Activated naive CD4-positive, alpha-beta T cell (primary cell): ENCODE results near the gene DTD1.

Experiments used
- DNase-seq, 4 experiments: peaks; one replicate each; lab custom pipeline; 2025; lab: John Stamatoyannopoulos, UW

The DTD1 gene

DNA sequence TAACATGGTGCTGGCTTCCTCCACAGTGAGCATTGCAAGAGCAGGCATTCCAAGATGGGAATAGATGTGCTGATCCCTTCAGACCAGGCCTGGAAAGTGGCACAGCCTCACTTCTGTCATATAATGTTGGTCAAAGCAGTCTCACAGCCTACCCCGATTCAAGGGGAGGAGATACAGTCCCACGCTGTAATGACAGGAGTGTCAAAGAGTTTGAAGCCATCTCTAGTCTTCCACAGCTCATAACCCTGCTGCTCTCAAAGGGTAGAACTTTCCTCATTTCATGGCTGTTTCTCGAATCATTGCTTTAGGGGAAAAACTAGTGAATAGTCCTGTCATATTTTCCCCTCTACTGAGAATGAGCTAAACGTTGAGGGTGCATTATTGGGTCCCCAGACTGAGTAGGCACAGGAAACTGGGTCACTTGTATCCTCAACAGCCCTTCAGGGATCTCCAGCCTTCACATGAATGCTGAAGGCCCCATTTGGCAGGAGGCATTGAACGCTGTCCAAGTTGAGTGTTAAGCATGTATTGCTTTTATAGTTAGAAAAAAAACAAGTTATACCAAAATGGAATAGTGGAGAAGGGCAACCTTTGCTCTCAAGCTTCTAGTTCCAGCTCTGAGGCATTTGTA lies 27.3 kb downstream of the DTD1 start:
- no peak for DNase-seq

DNA sequence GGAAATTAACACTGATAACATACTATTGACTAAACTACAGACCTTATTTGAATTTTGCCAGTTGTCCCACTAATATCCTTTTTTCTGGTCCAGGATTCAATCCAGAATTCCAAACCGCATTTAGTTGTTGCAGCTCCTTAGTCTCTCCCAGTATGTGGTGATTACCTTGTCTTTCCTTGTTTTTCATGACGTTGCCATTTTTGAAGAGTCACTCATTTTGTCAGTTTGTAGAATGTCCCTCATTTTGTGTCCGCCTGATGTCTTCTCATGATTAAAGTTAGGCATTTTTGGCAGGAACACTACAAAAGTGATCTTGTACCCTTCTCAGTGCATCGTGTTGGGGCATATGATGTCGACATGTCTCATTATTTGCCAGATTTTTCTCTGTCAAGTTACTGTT lies 33.1 kb downstream of the DTD1 start:
- DNase-seq: no peak

DNA sequence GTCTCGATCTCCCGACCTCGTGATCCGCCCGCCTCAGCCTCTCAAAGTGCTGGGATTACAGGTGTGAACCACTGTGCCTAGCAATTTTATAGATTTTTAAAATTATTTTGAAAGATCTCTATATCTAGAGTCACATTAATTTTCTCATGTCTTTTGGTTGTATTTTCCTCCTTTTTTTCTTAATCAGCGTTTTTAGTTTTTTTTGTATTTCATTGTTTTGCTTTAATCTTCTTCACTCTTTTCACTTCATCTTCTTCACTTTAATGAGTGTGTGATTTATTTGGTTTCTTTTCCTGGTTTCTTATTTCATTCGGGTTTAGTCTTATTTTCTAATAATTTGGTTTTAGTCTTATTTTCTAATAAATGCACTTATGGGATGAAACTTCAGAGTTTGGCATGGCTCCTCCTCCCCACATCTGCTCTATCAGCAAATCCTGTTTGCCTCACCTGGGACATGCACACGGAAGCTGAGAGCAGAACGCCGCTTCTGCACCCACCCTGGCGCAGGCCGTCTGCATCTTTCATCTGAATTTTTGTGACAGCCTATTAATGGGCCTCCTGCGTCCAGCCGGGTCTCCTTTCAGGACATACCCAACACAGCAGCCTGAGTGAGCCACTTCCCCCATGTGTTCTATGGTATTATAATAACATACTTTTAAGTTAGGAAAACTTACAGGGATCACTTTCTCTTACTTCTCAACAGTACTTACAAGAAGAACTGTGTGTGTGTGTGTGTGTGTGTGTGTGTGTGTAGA lies 35.5 kb downstream of the DTD1 start:
- no peak for DNase-seq

DNA sequence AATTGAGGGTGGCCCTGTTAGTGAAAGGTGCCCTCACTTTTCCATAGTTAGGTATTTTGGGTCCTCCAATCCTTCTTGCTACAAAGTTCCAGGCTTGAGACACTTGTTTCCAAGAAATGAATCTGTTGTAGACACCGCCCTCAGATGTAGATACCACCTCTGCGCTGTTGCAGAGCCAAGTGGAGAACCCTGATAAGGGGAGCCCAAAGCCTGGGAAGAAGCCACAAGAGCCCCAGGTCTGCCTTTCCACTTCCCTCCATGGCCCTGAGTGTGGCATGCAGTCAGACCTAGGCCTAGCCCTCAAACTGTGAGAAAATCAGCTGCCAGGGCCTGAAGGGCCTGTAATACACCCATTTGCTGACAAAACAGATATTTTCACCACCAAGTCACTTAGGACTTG lies 37.1 kb downstream of the DTD1 start:
- DNase-seq: no peak

DNA sequence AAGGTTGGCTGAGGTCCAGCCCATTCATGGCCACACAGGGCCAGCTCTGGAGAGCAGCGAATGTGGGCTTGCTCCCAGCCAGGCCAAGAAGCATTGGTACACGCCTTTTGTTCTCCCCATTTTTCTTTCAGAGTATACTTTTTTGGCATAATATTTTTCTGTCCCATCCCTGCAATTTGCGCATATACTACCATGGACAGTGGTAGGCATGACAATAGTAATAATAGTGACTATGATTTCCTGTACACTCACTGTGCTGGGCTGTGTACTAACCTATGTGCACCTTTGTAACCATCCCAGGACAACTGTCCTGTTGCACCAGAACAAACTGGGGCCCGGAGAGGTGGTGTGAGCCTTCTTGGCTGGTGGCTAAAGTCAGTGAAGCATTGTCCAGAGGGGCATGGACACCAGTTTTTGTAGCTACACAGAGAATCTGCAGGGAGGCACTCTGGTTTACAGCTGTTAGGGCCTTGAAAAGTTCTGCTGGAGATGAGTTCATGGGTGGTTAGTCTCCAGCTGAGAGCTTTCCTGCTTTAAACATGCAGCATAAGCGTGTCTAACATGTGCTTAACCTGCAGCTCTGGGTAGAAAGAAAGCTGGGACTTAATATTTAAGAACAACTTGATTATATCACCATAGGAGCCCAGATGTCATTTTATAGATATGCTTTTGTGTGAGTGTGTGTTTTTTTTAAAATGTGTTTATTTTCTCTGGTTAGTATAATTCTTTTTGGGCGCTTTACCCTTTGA lies 38.2 kb downstream of the DTD1 start:
- DNase-seq: no peak

DNA sequence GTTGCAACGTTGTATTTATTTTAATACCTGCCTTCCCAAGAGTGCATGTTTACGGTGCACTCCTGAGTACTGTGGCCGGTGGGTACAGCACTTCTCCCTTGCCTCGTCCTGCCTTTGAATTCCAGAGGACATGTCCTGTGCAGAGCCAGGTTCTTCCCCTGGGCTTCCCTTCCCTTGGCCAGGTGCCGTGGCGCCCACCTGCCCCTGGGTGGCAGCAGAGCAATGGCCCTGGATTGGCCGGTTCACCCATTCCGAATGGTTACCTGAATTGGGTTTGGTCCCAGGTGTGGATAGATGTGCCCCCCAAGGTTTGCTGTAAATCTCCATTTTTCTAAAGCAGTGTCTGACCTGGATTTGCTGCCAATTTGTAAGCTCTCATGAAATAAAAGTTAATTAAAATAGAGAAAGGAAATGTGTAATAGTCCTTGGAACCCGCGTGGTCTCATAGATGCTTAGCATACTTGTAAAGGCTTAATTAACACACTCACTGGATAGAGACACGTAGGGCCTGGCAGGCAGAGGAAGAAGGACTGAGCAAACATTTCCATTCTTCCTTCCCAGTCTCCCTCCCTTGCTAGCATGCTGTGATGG lies 40.6 kb downstream of the DTD1 start:
- DNase-seq: no peak

DNA sequence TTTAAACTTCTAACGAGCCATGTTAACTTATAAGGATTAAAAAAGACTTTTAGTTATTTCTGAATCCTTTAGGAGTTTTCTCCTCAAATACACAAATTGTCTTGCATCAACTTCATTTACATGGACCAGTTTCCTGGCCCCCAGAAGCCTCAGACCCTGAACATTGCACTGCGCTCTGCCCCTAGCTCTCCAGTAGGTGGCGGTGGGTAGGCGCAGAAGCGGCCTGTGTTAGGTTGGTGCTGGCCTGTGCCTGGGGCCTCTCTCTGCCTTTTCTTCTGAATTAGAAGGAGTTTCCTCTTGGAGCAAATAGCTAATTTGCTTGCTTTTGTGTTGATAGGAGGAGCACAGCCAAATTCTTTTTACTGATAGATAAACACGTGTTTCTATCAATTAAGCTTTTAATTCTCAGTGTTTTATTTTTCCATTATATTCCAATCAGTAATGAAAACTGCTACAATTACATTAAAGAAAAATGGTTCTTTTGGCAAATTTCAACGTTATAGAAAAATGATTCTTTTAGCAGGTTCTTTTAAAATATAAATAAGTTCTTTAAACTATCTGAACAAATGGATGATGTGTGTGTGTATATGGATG lies 44.4 kb downstream of the DTD1 start:
- peak in 3 of 4 experiments; percentile 4 to 23 (median 6) for DNase-seq

DNA sequence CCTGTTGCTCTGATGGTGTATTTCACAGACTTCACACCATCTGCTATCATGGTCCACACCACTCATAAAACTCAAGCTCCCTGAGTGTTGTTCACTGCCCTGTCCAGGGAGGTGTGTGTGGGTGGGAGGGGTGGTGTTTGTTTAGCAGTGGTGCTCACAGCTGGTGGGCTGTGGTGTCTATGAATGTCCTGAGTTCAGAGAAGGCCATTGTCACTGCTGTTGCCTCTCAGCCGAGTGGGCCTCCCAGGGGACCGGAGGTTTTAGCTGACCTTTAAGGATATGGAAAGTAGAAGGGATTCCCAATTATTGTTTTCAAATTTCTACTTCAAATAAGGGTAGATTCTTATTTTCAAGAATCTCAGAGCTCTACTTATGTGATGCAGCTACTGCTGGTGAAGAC lies 45.6 kb downstream of the DTD1 start:
- no peak for DNase-seq

DNA sequence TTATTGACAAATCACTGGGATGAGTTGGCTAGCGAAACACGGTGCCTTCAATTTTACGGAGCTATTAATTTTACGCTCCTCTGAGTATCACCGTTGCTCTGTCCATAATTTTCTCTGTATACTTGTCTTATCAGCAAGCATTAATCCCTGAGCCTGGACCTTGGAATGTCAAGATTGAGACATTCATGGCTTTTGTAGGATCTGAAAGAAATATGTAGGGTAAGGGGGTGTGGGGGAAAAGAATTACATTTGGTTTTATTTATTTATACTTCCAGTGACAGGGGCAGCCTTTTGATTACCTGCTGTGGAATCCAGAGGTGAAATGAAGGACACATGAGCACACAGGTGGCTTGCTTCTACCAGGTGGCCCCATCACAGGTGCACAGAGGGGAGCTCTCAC lies 46.6 kb downstream of the DTD1 start:
- no peak for DNase-seq

DNA sequence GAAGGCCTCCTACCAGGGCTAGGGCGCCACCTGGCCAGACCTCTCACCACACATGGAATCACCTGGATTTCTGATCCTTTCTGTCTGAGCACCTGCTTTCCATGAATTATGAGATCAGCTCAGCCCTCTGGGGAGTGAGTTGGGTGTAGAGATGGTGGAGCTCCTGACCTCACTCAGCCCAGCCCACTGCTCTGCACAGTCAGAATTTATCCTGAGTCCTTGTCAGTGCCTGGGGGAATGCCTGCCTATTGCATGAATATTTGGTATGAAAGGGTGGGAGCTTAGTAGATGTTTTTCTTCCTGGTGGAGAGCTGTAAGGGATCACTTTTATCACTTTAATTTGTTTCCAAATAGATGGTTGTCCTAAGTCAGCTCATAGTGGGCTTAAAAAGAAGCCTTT lies 47.5 kb downstream of the DTD1 start:
- DNase-seq: no peak

DNA sequence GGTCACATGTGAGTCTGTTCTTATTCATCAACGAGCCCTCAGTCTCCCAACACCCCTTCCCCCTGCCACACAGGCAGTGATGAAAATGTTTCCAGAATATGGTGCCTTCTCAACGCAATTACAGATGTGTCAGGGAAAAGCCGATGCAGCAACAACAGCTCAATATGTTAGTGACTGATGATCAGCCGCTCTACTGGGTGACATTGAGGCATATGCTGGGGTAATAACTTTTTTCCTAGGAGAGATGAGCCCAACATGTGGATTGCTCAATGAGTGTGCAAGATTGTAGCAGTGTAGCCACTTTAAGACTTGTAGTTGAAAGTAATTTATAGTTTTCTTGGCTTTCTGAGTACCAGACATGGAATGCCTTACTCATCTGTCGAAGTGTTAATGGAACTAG lies 49.4 kb downstream of the DTD1 start:
- DNase-seq: no peak

DNA sequence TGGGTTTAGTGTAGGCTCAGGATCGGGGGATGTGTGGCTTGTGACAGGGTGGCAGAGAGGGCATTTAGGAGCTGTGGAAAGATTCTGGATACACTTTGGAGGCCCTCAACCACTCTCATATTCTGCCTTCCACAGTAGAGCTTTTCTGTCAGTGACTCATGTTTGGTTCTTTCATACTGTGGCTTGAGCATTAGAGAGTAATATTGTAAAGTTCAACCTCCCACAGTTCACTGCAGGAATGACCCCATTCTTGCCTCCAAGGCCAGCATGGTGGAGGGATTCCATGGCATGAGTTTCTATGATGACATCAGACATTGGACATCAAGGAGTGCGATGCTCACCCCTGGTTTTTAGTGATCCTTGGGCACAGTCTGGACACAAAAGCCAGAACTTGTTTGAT lies 50.9 kb downstream of the DTD1 start:
- no peak for DNase-seq

DNA sequence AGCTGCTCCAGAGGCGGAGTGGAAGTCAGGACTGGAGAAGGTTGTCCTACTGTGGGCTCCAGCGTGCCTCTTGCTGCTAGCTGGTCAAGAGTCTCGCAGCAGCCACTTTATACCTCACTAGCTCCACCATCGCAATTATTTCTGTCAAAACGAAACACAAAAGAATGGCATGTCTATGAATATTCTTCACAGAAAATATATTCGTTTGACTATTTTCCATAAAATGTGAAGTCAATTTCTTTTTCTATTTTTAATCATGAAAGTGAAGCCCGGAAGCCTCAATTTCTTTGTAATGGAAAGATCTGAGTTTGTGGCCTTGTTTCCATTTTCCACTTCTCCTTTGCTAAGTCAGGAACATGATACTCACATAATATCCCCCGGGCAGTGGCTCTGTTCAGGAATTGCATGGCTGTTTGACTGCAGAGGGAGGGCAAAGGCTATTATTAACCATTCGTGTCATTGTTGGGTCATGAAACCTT lies 51.7 kb downstream of the DTD1 start:
- DNase-seq: no peak

DNA sequence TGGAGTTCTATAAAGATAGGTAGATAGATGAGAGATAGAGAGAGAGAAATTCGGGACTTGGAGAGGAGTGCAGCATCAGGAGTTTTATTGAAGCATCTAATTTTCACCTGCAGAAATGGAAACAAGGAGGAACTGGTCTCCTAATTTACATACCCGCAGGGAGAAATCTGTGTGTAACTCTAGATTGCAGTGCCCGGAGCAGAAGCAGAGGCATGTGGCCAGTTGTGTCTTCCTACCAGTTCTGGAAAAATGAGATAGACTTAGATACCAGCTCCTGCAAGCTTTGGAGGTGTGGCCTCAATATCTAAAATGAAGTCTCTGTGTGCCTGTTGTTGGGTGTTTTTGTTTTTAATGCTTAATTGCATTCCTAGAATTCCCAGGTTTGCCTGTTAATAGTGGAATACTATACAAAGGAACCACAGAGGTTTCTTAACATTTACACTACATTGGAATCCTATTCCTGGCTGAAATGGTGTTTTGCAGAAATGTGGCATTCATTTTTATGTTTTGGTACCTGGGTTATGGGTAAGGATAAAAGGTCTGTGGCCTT lies 57.4 kb downstream of the DTD1 start:
- no peak for DNase-seq

DNA sequence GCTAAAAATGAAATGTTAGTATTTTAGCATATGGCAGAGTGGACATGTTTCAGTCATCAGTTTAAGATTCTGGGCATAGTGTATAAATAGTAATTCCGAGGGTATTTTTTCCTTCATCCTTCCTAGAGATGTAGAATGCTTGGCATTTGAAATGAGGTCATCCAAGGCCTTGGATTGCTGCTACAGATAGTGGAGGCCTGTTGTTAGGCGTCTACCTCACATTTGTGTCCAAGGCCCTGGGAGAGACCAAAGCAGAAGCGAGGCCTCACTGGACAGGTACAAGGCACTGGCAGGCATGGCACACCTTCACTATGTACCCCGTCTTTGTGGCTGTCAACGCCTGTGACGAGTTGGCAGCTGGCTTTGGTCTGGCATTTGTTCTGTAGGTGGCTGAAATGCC lies 58.0 kb downstream of the DTD1 start:
- DNase-seq: no peak

DNA sequence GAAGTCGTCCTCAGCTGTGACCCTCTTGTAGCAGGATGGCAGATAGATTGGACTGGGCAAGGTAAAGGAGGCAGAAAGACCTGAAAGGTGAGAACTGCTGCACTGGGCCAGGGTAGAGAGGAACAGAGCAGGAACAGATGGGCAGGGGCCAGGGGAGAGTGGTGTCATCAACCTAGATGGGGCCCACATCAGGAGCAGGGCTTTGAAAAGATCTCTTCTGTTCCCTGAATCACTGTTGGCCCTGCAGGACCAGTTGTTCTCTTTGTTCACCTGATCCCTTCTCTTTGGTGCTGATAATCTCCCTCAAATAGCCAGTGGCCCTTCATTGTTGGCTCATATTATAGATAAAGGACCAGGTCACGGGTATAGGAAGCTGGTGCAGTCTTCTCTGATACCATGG lies 59.9 kb downstream of the DTD1 start:
- no peak for DNase-seq

DNA sequence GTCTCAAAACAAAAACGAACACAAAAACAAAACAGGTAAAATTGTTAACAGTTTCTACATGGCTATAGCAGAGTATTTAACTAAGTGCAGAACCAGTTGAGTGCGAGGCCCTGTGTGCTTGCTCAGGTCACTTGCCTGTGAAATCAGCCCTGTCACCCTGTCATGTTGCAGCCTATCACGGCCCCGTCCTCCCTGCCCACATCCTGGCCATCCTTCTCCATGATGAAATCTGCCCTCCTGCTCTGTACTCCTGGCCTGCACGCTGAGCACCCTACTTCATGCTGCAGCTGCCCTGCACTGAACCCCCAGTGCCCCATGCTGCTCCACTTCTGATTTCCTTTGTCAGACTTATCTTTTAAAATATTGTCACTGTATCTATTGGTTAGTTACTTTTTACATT lies 62.4 kb downstream of the DTD1 start:
- DNase-seq: no peak

DNA sequence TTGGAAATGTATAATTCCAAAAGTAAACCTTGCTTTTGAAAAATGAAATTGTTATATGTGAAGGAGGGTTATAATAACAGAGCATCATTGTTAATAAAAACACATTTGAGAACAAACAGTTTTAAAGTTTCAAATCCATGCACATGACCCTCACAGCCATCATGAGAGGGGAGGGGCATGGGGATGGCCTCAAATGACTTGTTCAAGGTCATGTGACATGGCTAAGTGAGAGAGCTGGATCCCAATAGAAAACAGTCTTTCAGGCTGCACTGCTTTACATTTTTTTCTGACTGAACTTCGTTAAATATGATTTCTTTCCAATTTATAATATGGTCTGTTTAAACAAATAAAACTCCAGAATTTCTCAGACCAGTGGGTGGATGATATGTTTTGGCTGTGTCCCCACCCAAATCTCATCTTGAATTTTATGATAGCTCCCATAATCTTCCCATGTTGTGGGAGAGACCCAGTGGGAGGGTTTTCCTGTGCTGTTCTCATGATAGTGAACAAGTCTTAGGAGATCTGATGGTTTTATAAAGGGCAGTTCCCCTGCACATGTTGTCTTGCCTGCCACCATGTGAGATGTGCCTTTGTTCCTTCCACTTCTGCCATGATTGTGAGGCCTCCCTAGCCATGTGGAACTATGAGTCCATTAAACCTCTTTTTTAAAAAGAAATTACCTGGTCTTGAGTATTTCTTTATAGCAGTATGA lies 66.0 kb downstream of the DTD1 start:
- no peak for DNase-seq

DNA sequence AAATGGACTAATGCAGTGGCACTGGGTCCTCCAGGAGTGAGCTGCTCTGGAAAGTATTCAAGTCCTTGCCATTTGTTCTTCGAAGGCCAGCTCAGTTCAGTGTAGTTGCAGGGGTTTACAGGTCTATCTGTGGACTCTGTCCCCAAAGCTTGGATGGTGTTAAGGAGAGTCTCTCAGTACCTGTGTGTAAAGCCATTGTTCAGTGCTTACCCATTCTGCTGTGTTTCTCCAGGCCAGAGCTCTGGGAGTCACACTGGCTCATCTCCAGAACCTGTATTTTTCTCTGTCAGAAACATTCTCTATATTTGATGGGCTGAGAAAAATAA lies 66.6 kb downstream of the DTD1 start:
- DNase-seq: no peak

DNA sequence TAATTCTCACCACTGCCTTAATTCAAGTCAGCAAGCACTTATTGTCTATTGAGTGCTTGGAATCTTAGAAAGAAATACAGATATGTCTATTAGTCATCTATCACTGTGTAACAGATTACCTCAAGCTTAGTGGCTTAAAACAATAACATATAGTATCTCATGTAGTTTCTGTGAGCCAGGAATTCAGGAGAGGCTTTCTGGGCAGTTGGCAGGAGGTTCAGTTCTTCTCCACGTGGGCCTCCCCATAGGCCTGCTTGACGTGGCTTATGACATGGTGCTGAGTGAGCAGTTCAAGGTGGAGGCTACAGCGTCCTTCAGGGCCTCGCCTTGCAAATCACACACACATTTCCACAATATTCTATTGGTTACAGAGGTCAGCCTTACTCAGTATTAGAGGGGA lies 69.7 kb downstream of the DTD1 start:
- no peak for DNase-seq

DNA sequence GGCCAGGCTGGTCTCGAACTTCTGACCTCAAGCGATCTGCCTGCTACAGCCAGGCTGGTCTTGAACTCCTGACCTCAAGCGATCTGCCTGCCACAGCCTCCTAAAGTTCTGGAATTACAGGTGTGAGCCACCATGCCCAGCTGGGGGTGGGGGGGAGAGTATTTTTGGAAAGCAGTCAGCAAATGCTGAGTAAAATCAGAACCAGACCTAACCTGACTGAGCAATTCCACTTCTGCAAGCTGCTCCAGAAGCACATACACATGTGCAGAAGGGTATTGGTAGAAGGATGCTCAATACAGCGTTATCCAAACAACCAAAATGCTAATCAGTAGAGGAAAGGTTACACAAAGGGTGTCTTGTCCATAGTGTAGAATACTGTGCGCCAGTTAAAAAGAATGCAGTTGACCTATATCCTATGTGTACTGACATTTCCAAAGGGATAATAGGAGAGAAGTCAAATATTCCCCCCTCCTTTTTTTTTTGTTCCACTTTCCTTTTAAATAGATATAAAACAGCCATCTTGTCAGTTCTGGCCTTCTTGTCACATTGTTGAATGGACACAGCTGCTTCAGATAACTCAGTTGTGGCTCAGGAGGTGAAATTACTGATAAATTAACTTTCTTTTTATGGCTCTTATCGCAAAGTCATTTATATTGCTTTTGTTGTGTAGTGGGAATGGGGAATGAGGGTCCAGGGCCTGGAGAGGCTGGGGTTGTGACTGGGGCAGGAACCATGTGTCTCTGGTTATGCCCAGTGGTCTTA lies 74.6 kb downstream of the DTD1 start:
- no peak for DNase-seq
